DND-41 (cell line): Measurements from ENCODE around the gene PDE4D.

Experiments used
- CTCF ChIP-seq: IDR thresholded peaks from 2 replicates; pipeline ENCODE4 v1.5.1; 2012; ENCODE audit warnings: borderline replicate concordance, low read length, moderate library complexity, mild to moderate bottlenecking; ENCODE audit not compliant: poor library complexity, severe bottlenecking; ENCODE audit errors: extremely low read depth
- EZH2 ChIP-seq: IDR thresholded peaks from 3 replicates; pipeline ENCODE4 v1.6.1; 2012; ENCODE audit warnings: borderline replicate concordance, low read depth, mild to moderate bottlenecking, moderate library complexity, low read length, inconsistent platforms; ENCODE audit not compliant: severe bottlenecking

- no peak for TF ChIP-seq CTCF
- TF ChIP-seq EZH2, result no peak
Observed at GRCh38 chr5:59814537-59814872, 79.0 kb downstream of the PDE4D start.
